Stomach (tissue), 4 donors: ENCODE results near the gene MDM4.

ENCODE experiments used
- EP300 ChIP-seq: sonication (generic); formaldehyde crosslinking; IDR thresholded peaks from one replicate; pipeline ENCODE4 v1.6.1; 2017; ENCODE audit warnings: antibody characterized with exemption
- POLR2A ChIP-seq, 4 donors: fragments of 450-650 bp; IDR thresholded peaks; one replicate each; pipeline ENCODE4 v1.6.1; 2016; ENCODE audit warnings: antibody characterized with exemption in 4 of 4, control low read depth in 2 of 4, mild to moderate bottlenecking in 1 of 4, moderate library complexity in 1 of 4
- POLR2AphosphoS5 ChIP-seq, 3 donors: sonication (generic); formaldehyde crosslinking; IDR thresholded peaks; one replicate each; pipeline ENCODE4 v1.6.1; 2016; ENCODE audit warnings: antibody characterized with exemption in 3 of 3
- TF ChIP-seq, protein P1 (sequence below), 7 experiments: fragments of 450-650 bp in 4 of 7; fragments of 200-600 bp in 3 of 7; sonication (generic) in 3 of 7; IDR thresholded peaks; one replicate each; pipeline ENCODE4 v1.5.1; 2016 to 2019; ENCODE audit warnings: antibody characterized with exemption in 7 of 7, control low read depth in 2 of 7, mild to moderate bottlenecking in 1 of 7

DNA sequence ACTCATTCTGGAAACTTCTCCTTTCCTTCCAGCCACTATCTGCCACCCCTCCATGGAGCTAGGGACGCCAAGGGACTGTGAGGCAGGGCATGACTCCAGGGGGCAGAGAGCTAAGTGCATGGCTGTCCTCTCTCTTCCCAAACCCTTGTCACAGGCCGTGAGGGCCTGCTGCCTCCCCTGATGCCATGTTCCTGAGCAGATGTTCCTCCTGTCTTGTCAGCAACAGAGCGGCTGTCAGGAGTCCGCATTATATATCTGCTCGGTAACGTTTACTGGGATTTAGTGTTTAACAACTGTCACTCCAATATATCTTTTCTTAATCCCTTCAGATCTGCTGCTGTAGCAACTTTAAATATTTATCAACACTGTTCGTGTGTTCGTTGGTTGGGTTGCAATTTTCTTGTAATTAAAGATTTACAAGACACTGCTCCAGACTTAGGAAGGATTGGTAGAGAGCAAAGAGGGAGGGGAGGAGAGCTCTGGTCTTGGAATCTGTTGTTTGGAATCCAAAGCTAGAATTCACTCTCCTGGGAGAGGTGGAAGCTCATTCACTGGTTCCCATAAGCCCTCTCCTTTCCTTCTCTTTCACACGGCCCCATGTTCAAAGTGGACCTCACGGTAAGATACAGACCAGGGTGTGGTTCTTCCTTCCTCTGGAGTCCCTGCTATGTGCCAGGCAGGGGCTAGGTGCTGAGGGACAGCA, 76.2 kb downstream of the MDM4 start:
- TF ChIP-seq POLR2A (IDR thresholded peaks at IDR 0.05), result no peak
- TF ChIP-seq EP300, result no peak
- TF ChIP-seq, protein P1, sequence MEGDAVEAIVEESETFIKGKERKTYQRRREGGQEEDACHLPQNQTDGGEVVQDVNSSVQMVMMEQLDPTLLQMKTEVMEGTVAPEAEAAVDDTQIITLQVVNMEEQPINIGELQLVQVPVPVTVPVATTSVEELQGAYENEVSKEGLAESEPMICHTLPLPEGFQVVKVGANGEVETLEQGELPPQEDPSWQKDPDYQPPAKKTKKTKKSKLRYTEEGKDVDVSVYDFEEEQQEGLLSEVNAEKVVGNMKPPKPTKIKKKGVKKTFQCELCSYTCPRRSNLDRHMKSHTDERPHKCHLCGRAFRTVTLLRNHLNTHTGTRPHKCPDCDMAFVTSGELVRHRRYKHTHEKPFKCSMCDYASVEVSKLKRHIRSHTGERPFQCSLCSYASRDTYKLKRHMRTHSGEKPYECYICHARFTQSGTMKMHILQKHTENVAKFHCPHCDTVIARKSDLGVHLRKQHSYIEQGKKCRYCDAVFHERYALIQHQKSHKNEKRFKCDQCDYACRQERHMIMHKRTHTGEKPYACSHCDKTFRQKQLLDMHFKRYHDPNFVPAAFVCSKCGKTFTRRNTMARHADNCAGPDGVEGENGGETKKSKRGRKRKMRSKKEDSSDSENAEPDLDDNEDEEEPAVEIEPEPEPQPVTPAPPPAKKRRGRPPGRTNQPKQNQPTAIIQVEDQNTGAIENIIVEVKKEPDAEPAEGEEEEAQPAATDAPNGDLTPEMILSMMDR (IDR thresholded peaks at IDR 0.05), result no peak
- no peak for TF ChIP-seq POLR2AphosphoS5 (IDR thresholded peaks at IDR 0.05)
